ENCODE measurements around the gene MICAL3.

- TF ChIP-seq CTCF (IDR thresholded peaks at IDR 0.05; ENCODE audit: low read length) (no peak), EZH2 (optimal IDR thresholded peaks at IDR 0.05; ENCODE audit: low read depth, low read length) (no peak), EZH2phosphoT487 (IDR thresholded peaks at IDR 0.05; ENCODE audit: low read length) (no peak)
Measured at GRCh38 chr22:17980015-17980590, 44.3 kb downstream of the MICAL3 start.

Data from MM.1S (cell line).